MV-4-11 (cell line): Measurements from ENCODE around the gene SEZ6.

Experiments used
- DNase-seq: peaks from one replicate; lab custom pipeline; 2025; lab: John Stamatoyannopoulos, UW

Gene SEZ6

DNA sequence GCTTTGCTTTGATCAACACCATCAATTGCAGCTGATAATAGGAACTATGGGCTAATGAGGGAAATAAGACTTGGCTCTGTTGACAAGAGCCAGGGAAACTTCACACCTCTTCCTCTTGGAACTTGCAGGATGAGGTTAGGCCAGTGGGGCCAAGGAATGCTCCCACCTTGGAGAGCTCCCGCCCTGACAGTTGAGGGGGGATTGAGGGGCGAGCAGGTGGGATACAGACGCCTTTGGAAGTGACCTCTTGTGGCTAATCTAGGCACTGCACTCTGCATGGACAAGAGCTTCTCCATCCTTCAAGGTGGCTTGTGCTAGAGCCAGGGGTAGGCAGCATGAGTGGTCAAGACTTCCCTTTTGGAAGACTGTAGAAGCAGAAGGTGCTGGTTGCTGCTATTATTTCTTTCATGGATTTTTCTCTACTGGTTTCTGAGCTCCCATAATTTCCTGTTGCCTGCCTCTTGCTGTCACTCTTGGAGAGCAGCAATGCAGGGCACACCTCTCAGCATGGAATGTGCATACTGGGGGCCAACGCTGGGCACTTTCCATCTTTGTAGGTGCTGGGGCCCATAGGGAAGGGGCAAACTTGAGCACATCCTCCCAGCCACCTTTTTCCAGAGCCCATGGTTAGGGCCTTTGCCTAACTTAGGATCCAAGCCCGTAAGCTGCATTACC, 52.3 kb downstream of the SEZ6 start:
- no peak for DNase-seq

DNA sequence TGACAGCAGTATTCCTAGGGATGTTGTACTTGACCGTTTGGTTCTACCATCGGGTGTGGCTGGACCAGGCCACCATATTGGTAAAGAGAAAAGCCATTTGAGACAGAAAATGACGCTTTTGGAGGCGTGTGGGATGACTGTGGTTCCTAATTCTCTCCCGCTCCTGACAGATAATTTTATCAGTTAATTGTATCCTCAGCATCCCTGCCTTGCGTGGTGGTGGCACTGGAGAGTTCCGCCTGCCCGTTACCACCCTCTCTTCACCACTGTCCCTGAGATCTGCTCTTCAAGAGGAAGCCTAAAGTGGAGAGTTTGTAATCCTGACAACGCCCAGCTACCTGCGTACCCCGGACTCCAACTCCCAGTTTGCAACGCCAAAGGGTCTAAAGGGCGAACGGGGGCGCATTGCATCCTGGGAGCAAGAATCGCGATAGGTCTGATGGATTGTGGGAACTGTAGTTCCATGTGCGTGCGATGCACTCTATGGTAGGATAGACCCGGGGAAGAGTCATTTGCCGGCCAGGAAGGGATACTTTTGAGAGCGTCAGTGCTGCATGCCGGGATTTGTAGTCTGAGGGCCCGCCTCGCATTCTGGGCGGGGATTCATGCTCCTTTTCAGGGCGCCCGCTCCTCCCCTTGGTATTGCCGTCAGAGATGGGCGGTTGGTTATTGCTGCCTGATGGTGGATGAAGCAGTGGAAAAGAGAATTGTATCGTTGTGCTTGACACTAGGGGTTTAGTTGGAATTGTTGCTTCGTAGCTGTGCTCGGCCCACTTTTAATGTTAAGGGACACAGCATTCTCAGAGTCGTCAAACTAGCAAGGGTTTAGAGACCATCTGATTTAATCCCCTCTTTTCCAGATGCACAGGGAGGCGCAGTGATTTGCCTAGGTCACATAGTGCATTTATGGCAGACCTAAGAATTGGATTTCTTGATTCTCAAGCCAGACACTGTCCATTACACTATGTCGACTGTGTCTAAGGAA, 53.5 kb downstream of the SEZ6 start:
- peak; percentile 100 for DNase-seq

DNA sequence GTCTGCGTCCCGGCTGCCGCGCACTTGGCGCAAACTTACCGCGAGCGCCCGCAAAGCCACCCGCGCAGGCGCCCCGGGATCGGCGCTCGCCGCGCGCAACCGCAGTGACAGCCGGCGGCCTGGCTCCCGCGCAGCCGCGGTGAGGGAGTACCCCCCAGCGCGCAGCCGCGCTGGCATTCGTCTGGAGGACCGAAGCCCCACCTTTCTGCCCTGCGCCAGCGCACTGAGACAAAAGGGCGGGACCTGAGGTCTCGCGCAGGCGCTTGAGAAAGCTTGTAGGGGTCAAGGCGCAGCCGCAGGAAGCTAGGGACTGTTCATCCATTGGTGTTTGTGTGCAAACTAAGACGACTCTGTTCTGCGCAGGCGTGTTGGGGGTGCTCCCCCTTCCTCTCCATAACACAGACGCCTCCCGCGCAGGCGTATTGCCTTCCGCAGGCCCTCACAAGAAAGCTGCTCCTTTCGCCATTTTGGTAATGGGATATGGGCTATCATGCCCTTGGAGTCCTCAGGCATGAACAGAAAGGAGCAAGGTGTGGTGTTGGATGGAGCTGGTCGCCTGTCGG, 54.3 kb downstream of the SEZ6 start, which contains the start of gene PHF12:
PHF12 (minus strand) TSS at position 91 of the 563 bp plus-strand sequence. CDS start 558 bp downstream, outside the sequence.
- DNase-seq: peak; percentile 100

- no peak for DNase-seq
These were observed 54.9 kb downstream of the SEZ6 start for GRCh38 chr17:28950752-28951427.

DNA sequence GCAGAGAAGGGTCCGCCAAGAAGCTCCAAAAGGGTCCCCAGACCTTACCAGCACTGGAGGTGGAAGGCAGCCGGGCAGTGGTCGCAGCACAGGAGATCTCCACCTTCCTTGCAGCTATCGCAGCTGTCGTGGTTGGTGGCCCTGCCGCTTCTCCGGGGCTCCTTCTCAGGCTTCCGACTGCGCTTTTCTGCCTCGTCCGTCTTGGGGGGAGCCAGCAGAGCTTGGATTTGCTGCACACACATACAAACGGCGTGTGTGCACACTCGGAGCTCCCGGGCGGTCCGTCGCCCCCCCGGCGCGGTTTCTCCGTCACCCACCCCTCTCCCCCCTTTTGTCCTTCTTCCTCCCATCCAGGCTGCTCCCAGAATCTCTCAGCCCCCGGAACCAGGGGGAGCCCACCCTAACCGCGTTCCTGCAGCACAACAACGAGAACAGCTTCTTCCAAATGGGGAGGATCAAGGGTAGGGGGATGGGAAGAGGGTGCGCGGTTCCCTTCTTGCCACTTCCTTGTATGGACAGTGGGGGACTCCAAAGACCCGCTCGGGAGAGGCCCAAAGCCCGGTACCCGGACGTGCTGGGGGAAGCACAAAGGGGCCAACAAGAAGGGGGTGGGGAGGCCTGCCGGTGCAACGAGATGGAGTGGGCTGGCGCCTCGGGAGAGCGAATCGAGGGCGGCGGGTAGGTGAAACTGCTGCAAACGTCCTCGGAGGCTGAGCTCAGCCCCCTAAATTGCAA, 55.6 kb downstream of the SEZ6 start:
- DNase-seq: peak; percentile 59

DNA sequence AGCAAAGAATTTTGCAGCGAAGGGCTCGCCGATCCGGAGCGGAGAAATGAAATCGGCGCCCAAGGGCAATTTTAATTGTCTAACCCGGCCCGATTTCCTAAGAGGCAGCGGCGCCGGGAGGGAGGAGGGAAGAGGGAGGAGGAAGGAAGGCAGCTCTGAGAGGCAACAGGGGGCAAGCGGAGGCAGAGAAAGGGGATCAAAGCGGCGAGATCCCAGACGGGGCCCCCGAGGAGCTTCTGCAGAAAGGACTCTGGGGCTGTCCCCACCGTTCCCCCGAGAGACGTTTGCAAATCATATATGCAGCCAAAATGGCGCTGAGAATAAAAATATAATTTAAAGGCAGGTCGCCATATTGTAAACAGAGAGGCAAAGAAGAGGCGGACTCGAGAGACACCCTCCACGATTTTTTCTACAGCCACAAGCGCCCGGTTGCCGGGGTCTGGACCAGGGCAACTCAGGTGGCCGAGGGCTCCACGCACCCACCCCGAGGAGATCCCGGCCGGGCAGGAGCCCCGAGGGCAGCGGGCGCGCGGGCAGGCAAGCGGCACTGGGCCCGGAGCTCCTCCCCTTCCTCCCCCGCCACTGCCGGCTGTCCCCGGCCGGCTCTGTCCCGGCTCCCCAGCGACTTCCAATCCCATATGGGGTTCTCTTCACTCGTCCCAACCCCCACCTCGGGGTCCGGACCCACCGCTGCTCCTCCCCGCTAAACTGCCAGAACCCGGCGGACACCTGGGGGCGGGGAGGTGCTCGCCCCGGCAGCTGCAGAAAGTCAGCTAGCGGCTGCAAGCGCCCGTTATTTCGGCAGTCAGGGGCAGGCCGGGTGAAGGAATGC, 56.4 kb downstream of the SEZ6 start:
- DNase-seq: no peak

DNA sequence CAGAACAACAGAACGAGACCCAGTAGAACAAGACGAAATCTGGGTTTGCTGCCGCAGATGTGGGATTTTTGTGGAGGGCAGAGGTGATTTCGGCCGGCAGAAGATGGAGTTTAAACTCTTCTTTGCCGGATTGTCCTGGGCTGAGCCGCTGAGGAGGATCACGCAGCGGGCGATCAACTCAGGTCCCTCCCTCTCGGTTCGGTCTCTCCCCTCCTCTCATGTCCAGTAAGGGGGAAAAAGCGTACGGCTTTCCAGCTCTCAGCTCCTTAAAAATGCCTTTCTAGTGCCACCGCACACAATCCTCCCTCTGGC, 57.0 kb downstream of the SEZ6 start:
- no peak for DNase-seq

DNA sequence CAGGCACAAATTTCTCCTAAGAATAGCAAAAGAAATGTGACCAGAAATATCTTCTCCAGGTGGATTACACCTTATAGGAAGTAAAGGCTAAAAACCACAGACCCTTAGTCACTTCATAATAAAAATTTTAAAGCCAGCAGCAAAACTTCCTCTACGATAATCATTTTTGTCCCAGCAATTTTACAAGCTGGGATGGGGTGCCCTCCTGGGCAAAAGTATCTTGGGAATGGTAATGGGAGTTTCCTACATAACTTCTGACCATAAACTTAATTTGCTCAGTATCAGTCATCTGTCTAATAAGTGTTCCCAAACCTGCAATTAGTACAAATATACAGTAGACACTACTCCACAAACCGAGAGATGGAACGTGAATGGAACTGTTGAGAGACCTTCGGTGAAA, 57.5 kb downstream of the SEZ6 start:
- DNase-seq: no peak

DNA sequence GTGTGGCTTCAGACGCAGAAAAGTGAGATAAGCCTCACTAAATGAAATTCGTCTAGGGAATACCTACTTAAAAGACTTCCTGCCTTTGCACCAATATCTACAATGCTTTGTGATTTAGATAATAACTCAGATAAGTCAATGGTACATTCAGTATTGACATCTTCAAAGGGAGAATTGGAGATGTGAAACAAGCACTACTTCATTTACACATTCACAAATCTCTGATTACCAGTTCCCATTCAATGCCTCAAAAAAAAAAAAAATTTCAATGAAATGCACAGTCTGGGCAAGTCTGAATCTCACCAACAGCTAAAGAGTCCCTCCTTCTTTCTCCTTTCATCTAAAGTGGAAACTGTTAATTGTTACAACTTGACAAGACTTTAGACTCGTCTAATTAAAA, 58.2 kb downstream of the SEZ6 start:
- no peak for DNase-seq

DNA sequence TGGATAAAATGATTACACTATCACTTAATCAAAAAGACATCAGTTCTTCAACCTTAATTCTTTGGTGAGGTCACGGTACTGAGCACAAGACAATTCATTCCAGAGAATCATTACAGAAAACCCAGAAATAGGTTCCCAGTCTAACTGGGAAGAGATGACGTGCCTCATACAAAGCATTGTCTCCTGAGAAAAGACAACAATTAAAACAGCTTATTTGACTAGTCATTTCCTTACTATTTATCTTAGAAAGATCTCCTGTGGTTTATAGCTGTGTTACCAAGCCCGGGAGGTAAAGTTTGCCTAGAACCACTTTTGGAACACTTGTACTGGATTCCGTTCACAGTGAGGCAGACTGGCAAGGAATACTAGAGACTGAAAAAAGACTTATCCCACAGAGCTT, 59.6 kb downstream of the SEZ6 start:
- DNase-seq: no peak

DNA sequence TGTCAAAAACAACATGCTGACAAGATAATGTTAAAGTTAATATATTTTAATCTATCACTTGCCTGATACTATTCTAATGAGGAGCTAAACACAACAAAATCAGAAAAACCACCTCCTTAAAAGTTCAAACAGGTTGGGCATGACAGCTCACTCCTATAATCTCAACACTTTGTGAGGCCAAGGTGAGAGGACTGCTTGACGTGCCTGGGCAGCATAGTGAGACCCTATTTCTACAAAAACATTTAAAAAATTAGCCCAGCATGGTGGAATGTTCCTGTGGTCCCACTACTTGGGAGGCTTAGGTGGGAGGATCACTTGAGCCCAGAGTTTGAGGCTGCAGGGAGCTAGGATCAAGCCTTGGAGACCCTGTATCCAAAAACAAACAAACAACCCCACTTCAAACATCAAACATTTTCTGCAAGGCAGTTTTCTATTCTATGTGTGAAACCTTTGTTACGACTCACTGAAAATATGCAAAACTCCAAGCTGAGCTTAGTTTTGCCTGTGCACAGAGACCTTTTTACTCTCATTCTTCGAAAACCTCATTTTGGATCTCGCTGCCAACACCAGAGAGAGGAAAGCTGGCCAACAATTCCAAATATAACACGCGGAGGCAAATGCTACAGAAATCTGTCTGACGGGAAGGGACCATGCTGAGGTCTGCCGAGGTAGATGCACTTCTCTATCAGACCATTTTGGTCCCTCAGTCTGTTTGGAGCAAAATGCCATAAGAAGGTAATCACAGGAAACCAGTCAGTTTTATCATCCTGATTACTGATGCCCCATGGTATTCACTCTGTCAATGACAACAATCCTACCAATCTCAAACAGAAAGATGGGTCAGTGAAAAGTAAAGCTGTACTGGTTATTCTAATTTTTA, 60.7 kb downstream of the SEZ6 start:
- DNase-seq: no peak

- DNase-seq: no peak
These were observed 61.5 kb downstream of the SEZ6 start for GRCh38 chr17:28944343-28944742.

DNA sequence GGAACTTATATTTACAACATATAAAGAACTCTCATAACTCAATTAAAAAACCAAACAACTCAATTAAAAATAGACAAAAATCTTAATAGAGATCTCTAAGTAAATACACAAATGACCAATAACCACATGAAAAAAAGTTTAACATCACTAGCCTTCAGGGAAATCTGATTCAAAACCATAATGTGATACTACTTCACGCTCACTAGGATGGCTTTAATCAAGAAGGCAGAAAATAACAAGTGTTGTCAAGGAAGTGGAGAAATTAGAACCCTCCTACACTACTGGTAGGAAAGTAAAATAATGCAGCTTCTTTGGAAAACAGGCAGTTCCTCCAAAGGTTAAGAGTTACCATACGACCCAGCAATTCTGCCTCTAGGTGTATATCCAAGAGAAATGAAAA, 62.9 kb downstream of the SEZ6 start:
- no peak for DNase-seq

DNA sequence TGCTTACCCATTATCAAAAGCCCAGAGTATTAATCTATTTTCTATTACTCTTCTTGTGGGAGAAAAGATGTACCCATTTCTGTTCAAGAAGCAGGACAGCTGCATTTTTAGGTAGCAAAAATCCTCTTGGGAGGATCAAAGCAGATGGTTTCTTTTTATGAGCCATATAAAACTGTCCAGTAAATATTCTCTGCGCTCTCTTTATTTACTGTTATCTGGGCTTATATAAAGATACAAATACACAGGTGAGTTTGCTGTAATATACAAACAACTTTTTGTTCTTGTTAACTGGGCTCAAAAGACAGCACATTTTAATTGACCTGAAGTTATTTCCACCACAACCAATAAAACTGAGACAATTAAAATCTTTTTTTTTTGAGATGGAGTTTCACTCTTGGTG, 64.6 kb downstream of the SEZ6 start:
- no peak for DNase-seq

GRCh38 chr17:28940675-28941074, 65.2 kb downstream of the SEZ6 start:
- DNase-seq: no peak

DNA sequence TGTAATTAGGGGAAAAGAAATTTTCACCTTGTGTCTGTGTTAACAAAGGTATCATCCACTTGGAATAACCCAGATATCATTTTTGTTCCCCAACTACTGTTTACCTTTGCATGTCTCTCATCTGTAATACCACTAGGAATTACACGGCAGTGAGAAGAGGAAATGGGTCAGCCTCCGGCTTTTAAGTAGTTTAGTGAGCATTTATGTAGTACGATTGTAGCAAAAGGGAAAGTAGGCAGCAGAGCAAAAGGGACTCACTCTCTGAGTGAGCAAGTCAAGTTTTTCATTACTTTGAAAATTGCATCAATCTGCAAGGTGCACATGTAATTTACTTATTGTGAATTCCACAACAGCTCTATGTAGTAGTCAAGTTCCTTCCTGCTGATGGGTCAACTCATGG, 65.7 kb downstream of the SEZ6 start:
- DNase-seq: no peak

GRCh38 chr17:28938552-28938951, 67.3 kb downstream of the SEZ6 start:
- no peak for DNase-seq

DNA sequence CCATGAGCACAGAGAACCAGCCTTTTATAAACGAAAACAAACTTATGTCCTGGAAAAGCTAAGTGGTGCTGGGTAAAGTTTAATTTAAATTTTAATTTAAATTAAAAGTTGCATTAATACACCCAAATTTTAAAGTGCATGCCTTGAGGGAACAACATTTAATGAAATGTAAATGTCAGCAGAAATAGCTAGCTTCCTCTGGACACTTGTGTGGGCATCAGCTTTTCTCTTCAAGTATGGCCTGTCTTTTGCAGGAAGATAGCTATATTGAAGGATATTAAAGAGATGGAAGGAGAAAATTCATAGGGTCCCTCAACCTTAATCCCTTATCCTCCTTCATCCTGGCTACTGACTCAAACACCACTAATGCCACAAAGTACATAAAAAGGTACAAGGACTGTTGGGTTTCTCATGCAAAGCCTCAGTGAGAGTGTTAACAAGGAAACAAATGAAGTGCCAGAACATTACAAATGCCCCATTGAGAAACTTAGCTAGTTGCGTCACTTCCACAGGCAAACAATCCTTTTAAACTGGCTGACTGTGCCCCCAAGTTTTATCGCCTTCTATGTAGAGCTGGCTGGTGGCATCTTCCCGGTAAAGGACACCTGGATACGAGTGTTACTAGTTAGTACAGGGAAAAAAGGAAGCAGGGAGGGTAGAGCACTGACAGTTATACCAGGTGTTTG, 68.6 kb downstream of the SEZ6 start:
- DNase-seq: peak; percentile 69

- no peak for DNase-seq
These were observed 69.9 kb downstream of the SEZ6 start for GRCh38 chr17:28935744-28936460.
